GM18951 (cell line): Measurements from ENCODE around the gene ORAI2.
"Not testable (repeated sequence)": the region's sequence is repeated elsewhere in the genome, so short reads cannot be mapped to it uniquely, and the experiment has no call there.

Source experiments
- POLR2A ChIP-seq: IDR thresholded peaks from 4 replicates; pipeline ENCODE4 v1.6.1; 2011; ENCODE audit warnings: mild to moderate bottlenecking; ENCODE audit not compliant: insufficient read length, insufficient read depth; ENCODE audit errors: extremely low read depth
- in situ Hi-C: fragments of 300-500 bp; cut with MboI; formaldehyde crosslinking; loops from one replicate; pipeline ENCODE4 v1.12.0; 2022; ENCODE audit warnings: low sequenced_read_pairs, mixed read lengths, inconsistent platforms; ENCODE audit not compliant: unreplicated experiment

Gene ORAI2

DNA sequence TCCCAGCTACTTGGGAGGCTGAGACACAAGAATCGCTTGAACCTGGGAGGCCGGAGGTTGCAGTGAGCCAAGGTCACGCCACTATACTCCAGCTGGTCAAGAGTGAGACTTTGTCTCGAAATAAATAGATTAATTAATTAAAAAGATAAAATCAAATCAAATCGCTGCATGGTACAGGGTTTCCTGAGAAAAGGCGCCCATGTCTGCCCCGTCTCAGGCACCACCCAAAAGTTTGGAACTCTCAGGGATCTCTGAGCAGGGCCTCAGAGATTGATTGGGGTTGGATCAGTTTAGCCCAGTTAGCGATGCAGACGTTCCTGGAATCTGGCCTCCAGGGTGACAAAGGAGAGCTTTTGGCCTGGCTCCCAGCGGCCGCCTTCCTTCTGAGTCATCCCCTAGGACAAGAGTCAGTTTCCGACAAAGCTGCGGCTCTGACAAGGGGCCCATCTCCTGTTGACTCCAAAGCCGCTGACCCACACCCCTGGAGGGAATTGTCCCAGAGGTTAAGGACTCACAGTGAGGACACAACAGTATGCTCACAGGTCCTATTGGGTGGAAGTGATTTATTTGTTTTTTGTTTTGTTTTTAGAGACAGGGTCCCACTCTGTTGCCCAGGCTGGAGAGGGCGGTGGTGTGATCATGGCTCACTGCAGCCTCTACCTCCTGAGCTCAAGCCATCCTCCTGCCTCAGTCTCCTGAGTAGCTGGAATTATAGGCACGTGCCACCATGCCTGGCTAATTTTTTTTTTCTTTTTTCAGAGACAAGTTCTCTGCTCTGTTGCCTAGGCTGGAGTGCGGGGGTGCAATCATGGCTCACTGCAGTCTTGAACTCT, 6.8 kb downstream of the ORAI2 start:
- in situ Hi-C loops = no loop called here
- TF ChIP-seq POLR2A = no peak

DNA sequence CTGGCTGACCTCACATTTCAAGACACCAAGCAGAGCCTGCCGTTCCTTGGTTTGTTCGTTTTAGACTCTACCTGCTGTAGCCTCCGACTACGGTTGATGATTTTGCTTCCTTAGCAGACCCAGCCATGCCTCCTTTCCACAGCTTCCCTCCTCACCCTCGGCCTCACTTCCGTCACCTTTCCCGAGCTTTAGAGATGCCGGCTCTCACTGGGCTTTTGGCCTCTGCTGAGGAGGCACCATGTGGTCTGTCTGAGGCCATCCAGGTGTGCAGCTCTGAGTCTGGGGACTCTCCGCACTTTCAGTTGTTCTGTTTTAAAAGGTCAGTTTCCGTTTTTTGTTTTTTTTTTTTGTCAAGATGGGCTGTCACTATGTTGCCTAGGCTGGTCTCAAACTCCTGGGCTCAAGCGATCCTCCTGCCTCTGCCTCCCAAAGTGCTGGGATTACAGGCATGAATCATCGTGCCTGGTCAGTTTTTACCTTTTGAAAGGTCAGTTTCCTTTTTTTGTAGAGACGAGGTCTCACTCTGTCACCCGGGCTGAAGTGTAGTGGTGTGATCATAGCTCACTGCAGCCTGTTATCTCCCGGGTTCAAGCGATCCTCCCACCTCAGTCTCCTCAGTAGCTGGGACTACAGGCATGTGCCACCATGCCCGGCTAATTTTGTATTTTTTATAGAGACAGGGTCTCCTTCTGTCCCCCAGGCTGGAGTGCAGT, 11.7 kb downstream of the ORAI2 start:
- TF ChIP-seq POLR2A = peak; percentile 47
- in situ Hi-C loops = loop anchor here (5.0 kb wide), 1 partner anchor 38 kb away; no protein-coding TSS in a partner anchor

DNA sequence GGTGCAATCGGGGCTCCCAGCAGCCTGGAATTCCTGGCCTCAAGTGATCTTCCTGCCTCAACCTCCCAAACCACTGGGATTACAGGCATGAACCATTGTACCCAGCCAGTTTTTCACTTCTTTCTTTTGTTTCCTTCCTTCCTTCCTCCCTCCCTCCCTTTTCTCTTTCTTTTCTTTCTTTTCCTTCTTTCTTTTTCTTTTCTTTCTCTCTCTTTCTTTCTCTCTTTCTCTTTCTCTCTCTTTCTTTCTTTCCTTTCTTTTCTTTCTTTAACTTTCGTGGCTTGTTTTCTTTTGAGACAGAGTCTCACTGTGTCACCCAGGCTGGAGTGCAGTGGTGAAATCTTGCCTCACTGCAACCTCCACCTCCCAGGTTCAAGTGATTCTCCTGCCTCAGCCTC, 12.3 kb downstream of the ORAI2 start:
- in situ Hi-C loops = loop anchor here (5.0 kb wide), 1 partner anchor 38 kb away; no protein-coding TSS in a partner anchor

DNA sequence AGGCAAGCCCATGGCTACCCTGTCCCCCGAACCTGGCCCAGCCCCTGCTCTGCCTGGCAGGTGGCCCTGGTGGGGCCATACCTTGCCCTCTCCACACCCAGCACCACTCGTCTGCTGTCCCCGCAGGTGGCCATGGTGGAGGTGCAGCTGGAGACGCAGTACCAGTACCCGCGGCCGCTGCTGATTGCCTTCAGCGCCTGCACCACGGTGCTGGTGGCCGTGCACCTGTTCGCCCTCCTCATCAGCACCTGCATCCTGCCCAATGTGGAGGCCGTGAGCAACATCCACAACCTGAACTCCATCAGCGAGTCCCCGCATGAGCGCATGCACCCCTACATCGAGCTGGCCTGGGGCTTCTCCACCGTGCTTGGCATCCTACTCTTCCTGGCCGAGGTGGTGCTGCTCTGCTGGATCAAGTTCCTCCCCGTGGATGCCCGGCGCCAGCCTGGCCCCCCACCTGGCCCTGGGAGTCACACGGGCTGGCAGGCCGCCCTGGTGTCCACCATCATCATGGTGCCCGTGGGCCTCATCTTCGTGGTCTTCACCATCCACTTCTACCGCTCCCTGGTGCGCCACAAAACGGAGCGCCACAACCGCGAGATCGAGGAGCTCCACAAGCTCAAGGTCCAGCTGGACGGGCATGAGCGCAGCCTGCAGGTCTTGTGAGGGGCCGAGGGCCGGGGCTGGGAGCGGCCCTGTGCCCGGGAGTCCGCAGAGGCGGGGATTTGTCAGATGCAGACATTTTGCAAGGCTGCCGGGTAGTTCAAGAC, 13.2 kb downstream of the ORAI2 start:
- in situ Hi-C loops = loop anchor here (5.0 kb wide), 1 partner anchor 39 kb away; no protein-coding TSS in a partner anchor
- no peak for TF ChIP-seq POLR2A

More for the DNA sequence above, 12.3 kb downstream of the ORAI2 start:
- TF ChIP-seq POLR2A = no peak

DNA sequence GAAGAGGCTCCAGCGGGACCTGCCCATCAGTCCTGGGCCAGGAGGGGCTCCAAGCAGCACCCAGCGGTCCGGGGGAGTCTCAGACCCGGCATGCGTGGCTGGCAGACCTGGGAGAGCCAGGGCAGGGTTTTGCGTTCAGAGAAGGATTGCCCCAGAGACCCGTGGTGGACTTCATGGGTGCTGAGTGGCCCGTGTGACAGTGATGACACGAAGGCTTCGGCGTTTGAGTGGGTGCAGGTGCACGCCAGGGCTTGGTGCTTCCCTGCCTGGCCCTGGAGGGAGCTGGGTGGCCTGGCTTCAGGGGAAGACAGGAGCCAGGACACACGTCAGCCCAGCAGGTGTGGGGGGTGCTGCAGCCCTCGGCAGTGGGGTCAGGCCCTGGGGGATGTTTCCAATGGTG, 13.9 kb downstream of the ORAI2 start:
- no peak for TF ChIP-seq POLR2A
- in situ Hi-C loops = loop anchor here (5.0 kb wide), 1 partner anchor 40 kb away; no protein-coding TSS in a partner anchor

DNA sequence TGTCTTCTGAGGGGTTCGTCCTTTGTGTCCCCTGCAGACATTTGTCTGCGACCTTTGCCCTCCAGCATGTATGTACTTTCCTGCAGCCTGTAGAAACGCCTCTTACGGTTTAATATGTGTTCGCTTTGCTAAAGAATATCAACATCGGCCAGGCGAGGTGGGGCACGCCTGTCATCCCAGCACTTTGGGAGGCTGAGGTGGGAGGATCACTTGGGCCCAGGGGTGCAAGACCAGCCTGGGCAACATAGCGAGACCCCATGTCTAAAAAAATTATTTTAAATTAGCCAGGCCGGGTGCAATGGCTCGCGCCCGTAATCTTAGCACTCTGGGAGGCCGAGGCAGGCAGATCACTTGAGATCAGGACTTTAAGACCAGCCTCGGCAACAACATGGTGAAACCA, 15.8 kb downstream of the ORAI2 start:
- no peak for TF ChIP-seq POLR2A
- in situ Hi-C loops = loop anchor here (5.0 kb wide), 1 partner anchor 42 kb away; no protein-coding TSS in a partner anchor

DNA sequence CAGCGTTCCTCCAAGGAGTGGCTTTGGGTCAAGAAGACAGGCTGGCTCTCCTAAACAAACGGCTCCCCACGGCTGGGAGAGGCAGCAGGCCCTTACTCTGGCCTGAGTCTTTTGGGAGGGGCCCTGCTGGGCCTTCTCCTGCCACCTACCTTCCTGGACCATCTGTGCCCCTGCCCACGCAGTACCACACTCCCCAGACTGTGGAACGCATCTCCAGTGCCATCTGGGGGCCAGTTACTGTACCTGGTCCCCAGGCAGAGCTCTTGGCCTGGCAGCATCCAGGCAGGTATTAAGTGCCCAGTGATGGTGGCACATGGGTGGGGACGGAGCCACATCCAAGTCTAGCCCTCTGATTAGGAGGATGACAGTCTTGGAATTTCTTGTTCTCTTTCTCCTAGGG, 16.9 kb downstream of the ORAI2 start:
- in situ Hi-C loops = no loop called here
- TF ChIP-seq POLR2A = no peak

DNA sequence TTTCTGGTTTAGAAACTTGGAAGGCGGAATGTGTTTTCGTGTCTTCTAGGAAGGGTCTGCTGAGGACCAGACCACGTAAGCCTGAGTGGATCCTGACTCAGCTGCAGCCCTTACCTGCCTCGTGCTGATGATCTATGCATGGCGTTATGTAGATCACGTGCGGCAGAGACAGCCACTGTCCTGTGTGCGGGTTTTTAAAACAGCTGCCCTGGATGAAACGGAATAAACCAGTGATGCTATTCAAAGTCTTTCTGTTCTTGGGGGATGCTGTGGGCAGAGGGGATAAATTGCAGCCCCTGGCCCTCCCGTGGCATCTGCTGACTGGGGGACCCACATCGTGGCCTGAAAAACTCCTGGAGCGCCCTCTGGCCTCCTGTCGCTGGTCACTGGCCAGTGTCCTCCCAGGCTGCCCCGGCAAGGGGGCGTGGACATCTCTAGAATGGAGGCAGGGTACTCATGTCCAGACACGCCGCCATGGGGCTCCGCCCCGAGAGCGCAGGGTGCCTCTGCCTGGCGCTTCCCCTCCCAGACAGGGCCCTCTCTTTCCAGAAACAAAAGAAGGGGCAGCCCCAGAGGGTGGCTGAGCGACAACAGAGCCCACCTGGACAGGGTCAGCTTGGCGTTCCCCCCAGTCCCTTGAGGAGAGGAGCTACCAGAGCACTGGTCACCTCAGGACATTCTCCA, 18.1 kb downstream of the ORAI2 start:
- no peak for TF ChIP-seq POLR2A
- in situ Hi-C loops = no loop called here

DNA sequence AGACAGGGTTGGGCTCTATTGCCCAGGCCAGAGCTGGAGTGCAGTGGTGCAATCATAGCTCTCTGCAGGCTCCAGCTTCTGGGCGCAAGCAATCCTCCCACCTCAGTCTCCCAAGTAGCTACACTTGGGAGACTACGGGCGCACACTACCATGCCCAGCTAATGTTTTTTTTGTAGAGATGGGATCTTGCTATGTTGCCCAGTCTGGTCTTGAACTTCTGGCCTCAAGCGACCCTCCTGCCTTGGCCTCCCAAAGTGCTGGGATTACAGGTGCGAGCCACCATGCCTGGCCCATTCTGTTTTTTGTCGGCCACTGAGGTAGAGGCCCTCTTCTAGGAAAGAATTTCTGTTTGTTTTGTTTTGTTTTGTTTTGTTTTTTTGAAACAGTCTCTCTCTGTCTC, 19.1 kb downstream of the ORAI2 start:
- in situ Hi-C loops = no loop called here
- TF ChIP-seq POLR2A = no peak

DNA sequence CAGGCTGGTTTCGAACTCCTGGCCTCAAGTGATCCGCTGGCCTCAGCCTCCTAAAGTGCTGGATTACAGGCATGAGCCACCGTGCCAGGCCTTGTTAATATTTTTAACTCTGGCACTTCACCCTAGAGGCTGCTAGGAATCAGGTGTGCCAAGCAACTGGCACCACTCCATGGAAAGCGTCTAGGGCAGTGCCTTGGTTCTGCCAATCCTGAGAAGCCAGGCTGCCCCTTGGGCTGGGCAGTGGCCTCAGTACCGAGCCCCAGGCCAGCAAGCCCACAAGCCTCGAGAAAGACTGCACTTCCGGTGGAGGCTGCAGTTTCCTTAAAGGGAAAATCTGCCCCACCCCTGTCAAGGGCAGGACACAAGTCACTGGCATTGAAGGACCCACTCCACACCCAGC, 19.9 kb downstream of the ORAI2 start:
- in situ Hi-C loops = no loop called here
- no peak for TF ChIP-seq POLR2A

DNA sequence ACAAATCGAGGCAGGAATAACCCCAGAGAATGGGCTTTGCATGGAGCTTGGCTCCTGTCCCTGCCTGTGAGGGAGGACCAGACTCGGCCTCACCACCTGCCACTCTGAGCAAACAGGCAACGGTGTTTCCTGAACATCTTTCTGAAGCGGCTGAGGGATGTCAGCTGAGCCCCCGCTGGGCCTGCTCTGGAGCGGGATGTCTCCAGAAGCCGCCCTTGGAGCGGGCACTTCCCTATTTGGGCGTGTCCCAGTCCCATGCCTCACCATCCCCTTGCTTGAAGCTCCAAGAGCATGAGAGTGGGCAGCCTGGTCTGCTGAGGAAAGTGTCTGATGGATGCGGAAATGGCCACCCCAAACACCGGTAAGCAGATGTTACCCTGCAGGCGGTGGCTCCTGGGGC, 21.1 kb downstream of the ORAI2 start:
- no peak for TF ChIP-seq POLR2A
- in situ Hi-C loops = no loop called here

DNA sequence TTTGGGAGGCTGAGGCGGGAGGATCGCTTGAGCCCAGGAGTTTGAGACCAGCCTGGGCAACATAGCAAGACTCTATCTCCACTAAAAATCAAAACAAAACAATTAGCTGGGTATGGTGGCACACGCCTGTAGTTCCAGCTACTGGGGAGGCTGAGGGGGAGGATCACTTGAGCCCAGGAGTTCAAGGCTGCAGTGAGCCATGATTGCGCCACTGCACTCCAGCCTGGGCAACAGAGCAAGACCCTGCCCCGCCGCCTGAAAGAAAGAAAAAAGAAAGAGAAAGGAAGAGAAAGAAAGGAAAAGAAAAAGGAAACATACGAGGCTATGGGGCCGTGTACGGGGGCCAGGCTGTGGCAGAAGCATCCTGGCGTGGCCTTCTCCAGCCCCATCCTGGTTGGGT, 21.6 kb downstream of the ORAI2 start:
- in situ Hi-C loops = not testable (repeated sequence)

DNA sequence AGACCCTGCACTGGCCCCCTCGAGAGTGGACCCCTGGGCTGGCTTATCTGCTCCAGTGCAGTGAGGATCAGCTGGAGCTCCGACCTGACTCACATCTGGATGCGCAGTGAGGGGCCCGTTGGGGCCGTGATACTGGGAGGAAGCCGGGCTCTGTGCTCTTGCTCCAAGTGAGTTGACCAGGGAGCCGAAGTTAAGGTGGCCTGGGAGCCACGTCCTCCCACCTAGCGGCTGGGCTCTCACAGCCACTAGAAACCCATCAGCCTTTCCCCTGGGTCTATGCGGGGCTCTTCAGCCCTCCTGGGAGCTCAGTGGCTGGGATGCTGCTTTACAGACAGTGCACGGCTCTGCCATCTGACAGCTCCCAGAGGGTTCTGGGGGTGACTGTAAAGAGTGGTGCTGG, 22.2 kb downstream of the ORAI2 start:
- in situ Hi-C loops = no loop called here
- TF ChIP-seq POLR2A = peak; percentile 23
